HG03280 (cell line): ENCODE data around the gene TRPV2.
"Not testable (repeated sequence)": the region's sequence is repeated elsewhere in the genome, so short reads cannot be mapped to it uniquely, and the experiment has no call there.

Experiments used
- ATAC-seq: cut with Tn5 transposase; IDR thresholded peaks from one replicate; pipeline ENCODE4 v1.9.1; 2021; ENCODE audit warnings: mild to moderate bottlenecking, moderate library complexity; ENCODE audit not compliant: unreplicated experiment

The TRPV2 gene

DNA sequence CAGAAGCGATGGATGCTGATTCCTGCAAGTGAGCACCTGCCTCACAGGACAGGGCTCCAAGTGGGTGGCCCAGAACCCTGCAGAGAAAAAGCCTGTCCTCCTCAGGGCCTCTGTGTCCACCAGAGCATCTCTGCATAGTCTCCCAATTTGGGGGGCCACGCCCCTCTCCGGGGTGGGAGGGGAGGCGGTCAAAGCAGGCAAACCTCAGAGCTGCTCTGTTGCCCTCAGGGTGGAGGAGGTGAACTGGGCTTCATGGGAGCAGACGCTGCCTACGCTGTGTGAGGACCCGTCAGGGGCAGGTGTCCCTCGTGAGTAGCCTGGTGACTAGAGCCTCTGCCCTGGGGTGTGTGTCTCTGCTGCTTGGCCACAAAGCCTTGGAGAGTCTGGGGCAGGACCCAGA lies 19.3 kb downstream of the TRPV2 start:
- ATAC-seq: no peak

DNA sequence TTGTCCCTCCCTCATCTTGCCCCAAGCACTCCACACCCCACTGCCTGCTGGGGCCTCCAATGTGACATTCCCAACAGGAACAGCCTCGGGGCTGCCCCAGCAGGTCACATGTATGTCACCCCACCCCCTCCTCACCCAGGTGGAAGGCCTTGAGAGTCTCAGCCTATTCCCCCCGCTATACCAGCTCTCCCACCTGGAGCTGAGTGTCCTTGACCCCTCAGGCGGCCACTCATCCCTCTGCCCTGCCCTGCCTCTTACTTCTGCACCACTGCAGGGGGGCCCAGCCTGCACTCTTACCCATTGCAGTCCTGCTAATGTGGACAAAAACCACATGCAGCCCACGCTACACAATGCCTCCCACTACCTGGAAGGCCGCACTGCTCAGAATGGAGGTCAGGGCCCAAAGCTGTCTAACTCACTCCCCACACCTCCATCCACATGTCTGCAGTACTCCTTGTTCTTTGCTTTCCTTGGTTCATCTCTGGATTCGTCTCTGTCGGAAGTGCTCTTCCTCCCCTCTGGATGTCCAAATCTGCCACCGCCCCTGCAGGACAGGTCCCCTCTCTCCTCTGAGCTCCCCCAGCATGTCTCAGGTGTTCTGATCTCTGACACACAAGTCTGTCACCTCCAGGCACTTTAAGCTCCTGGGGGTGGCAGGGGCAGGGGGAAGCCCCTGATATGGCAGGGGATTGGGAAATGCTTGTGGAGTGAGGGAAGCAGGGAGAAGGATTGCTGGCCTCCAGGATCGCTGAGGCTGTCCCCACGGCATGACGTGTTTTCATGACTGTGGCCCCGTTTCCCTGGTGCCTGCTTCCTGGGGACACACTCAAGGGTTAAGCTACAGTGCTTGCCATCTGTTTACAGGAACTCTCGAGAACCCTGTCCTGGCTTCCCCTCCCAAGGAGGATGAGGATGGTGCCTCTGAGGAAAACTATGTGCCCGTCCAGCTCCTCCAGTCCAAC lies 20.8 kb downstream of the TRPV2 start:
- no peak for ATAC-seq

DNA sequence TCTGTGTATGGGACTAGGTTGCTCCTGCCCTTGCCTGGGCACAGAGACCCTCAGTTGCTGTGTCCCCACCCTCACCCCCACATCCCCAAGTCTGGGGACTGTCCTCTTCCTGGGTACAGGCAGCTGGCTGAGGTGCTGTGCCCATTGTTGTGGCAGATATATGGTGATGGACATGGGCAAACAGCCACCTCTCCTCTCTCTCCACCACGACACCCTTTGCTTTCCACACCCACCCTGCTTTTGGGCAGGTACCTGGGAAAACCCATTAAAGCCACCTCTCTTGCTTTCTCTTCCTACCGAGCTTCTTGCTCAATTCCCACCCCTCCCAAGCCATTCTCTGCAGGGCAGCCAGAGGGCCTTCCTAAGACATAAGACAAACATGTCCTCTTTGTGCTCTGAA lies 21.7 kb downstream of the TRPV2 start:
- ATAC-seq: no peak

GRCh38 chr17:16438173-16438556 lies 22.8 kb downstream of the TRPV2 start:
- peak; percentile 2 for ATAC-seq

DNA sequence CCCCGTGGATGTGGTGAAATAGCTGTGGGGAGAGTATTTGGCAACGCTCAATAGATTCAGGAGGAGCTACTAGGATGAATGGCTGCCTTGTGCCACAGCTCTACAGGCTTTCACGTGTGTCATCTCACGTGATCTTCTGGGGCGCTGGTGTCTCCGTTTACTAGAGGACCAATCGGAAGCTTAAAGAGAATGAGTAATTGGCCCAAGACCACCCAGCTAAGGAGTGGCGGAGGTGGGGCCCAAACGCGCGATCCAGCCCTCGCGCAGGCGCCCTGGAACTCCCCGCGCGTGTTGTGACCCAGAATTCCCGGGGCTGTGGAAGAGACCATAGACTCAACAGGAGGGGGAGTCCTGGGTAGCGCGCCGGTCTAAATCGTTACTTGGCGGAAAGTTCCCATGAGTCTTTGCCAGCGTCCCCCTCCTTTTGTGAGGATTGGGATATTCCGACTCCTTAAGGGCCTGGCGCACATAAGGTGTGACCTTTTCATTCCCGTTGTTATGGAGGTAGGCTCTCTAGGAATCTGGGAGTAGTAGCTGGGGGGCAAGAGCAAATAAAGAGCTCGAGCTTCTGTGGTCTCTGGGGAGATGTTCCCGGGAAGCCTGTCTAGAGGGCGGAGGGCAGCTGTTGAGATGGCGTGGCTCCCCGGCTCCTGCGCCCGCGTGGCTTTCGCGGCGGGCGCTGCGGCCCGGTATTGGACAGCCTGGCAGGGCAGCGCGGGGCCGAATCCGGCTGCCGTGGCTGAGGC lies 23.4 kb downstream of the TRPV2 start:
- peak; percentile 83 for ATAC-seq

GRCh38 chr17:16439303-16439791 lies 24.0 kb downstream of the TRPV2 start:
- ATAC-seq: no peak

GRCh38 chr17:16439811-16440351 lies 24.5 kb downstream of the TRPV2 start:
- ATAC-seq: no peak

DNA sequence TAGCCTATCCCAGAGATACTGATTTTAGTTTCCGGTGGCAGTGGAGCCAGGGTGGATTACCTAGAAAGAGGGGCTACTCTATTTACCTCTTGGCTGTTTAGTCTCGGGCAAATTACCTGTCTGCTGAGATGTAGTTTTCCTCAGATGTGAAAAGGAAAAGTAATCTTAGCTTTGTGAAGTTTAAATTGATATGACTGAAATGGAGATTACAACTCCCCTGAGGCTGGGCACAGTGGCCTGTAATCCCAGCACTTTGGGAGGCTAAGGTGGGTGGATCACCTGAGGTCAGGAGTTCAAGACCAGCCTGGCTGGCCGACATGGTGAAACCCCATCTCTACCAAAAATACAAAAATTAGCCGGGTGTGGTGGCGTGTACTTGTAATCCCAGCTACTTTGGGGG lies 25.0 kb downstream of the TRPV2 start:
- ATAC-seq: not testable (repeated sequence)

DNA sequence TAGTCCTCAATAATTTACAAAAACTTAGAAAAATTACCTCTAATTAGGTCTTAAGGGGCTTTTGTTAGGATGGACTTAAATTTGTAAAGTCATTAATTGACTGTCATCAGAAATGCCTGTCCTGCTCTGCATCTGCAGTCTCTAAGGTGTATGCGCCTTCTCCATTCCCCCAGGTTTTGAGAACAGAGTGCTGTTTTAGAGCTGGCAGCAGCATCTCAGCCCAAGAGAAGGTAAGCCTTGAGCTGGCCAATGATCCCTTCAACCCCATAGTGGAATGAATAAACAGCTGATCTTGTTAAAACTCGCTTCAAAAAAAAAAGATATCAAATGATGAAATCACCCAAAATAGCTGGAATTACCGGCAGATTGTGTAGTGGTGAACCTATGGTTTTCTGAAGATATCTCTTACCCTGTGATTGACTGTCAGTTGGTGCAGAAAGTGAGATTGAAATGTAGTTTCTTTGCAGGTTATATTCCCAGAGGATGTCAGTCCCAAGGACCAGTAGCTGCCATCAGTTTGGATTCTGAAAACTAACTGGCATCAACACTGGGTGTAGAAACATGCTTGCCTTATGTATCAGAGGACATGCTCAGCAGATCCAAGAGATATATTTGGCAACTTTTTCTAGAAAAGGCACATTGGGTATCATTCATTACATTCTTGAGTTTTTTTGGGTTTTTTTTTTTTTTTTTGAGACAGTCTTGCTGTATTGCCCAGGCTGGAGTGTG lies 25.7 kb downstream of the TRPV2 start:
- no peak for ATAC-seq

DNA sequence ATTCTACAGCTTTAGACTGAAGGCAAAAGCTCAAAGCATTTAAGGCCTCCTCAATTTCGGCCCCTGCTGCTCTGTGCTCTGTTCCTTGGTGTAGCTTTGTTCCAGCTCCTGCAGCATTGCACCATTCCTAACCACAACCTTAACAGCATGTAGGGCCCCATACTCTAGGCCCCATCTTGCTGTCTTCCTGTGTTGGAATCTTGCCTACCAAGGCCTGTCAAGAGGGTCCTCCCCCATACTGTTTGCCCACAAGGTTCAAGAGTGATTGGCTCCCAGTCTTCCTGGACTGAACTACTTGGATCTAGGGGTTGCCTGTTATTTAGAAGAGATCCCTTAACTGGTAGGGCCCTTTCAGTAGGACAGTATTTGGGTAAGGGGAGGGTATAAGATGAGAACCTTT lies 26.8 kb downstream of the TRPV2 start:
- no peak for ATAC-seq

GRCh38 chr17:16442594-16443510 lies 27.5 kb downstream of the TRPV2 start:
- no peak for ATAC-seq

DNA sequence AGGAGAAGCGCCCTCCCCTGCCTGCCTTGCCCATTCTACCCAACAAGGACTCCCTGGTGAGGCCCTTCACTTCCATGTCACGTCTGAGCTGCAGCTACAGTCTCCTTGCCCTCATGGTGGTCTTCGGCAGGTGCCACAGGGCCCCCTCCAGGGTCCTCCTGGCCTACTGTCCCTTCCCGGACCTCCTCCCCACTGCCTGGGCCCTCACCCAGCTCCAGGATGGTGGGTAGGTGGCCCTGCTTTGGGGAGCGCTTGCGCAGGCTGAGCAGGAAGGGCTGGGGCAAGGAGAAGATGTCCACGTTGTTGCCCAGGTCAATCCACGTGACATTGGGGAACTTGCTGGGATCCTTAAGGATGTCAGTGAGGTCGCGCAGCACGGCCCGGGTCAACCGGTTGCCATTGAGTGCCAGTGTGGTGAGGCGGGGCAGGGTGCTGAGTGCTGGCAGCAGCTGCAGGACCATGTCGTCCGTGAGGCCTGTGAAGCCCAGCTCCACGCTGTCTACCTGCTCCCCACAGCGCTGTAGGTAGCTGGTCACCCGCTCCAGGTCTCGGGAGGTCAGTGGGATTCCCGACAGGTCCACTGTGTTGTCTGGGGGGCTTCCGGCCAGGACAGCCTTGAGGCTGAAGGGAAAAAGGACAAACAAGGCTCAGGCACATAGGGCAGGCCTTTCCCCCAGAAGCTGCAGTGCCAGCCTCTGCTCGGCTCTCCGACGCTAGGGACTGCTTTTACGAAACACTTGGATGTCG lies 28.3 kb downstream of the TRPV2 start:
- no peak for ATAC-seq

GRCh38 chr17:16444258-16444886 lies 29.0 kb downstream of the TRPV2 start:
- no peak for ATAC-seq

GRCh38 chr17:16446338-16446983 lies 31.1 kb downstream of the TRPV2 start:
- no peak for ATAC-seq

DNA sequence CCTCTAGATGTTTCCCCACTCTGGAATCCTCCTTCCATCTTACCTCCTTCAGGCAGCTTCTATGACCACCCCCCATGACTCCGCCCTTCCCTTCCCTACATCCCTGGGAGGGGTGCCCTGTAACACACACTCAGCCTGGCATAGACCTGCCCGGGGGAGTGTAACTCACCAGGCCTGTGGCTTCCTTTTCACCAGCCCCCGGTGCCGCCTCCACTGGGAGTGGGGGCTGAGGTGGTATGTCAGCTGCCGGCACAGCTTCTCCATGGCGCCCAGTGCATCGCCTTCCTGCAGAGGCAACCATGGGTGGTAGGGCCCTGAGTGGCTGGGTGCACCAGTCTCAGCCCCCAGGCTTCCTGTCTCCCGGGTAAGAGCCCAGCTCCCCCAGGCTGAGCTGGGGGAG lies 32.3 kb downstream of the TRPV2 start:
- no peak for ATAC-seq

DNA sequence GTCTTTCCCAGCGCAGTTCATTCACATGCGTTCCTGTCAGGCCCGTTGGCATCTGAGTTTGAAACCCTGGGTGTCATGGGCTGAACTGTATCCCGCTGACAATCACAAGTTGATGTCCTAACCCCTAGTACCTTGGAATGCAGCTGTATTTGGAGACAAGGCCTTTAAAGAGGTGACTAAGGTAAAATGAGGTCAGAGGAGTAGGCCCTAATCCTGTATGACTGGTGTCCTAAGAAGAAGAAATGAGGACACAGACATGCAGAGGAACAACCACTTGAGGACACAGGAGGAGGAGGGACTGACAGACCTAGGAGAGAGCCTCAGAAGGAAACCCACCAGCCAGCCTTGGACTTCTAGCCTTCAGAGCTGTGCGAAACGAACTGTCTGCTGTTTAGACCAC lies 33.1 kb downstream of the TRPV2 start:
- ATAC-seq: no peak

GRCh38 chr17:16449121-16449570 lies 33.8 kb downstream of the TRPV2 start:
- no peak for ATAC-seq

DNA sequence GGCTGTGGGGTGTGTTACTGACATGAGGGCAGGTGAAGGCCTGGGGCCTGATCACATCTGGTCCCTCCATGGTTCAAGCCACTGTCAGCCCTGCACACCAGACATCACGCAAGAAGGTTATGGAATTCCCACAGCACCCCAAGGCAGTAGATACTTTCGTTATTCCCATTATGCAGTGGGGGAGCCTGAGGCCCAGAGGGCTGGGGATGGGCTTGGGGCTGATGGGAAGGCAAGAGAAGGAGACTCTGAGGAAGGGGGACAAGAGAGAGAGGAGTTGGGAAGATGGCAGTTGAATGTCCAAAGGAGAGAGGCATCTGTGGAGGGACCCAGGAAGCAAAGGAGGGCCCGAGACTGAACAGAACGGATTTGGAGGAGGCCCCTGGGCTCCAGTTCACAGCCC lies 34.7 kb downstream of the TRPV2 start:
- ATAC-seq: no peak
